IPS DF 4.7 (cell line): ENCODE measurements around the gene DHRS9.
"Not testable (repeated sequence)": the region's sequence is repeated elsewhere in the genome, so short reads cannot be mapped to it uniquely, and the experiment has no call there.

Experiments used
- DNase-seq: peaks from one replicate; pipeline ENCODE4 v3.0.0-alpha.2; 2013; ENCODE audit warnings: low spot score; ENCODE audit errors: extremely low read depth

DHRS9 gene

DNA sequence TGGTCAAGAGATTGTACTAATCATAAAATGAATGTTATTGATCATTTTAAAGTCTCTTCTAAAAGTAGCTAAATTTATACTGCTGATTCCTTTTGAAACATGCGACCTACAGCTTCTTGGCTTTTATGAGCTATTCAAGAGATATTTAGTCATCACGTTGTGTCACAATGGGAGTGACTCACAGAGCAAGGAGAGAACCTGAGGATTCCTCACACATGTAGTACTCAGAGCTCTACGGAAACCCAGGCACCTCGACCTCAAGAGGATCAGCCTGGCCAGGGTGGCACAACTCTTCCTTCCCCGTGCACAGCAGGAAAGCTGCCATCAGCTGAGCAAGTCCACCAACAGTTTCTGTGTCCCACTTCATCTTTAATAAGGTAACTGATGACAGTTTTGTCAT lies at the start of gene DHRS9:
TSS of gene DHRS9 (plus strand) at position 223 of the 400 bp plus-strand sequence. CDS start 12,019 bp downstream, outside the sequence.
- DNase-seq, result no peak

DNA sequence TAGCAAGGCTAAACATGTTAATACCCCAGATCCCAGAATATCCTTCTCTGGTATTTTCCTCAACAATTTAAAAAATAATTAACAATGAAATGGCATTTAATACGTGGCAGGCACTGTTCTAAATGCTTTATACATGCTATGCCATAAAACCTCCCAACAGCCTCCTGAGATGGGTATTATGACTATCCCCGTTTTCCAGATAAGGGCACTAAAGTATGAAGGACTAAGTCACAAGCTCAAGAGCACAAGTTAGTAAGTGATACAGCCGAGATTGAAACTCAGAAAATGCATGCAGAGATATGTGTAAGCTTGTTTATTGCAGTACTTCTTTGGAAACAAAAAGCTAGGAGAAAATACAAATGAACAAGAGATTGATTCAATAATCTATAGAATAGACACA lies 46.2 kb upstream of the DHRS9 start:
- no peak for DNase-seq

DNA sequence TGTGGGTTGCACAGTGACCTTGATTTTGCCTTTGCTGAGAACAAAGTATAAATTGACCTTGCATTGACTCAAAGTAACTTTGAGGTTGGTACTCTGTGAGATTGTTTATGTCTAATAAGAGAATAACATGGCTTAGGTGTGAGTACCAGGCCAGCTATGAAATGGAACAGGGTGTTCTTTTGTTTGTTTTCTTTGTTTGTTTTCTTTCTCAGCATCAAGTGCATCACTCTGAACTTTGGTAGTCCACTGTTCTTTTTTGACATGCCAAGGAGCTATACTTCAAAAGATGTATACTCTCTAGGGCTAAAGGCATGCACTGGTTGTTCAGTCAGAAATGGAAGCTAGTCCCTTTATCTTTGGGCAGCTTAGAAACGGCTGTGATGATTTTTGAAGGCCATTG lies 43.3 kb upstream of the DHRS9 start:
- no peak for DNase-seq

DNA sequence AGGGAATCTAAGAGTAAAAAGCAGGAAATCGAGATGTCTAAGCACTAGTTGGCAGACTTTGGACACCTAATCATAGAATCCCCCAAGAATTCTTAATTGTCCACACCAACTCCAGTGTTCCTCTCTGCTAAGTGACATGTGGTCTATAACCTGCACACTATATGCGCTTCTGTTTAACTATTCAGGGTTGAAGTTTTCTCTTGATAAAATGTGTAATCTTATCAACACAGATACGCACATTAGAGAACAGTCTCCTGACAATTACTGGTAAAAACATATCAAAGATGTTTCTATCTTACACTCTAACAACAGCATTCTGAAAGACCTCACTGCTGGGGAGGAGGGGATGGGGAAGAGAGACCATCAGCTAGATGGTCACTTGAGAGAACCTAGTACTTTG lies 42.1 kb upstream of the DHRS9 start:
- DNase-seq, result no peak

DNA sequence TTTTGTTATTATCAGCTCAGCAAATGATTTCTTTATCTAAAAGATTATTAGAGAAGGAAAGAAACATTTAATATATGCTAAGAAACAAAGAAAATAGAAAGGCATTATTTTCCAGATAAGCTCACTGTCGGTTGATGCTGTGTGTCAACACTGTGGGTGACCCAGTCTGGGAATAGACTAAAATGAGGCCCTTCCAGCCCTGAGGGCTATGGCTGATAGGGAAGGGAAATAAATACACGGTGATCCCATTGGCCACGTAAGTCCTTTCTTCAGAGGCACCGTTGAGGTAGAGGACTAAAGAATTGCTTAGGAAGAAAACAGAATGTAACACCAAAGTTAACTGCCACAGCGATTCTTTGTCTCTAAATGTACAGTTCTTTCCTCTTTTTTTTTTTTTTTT lies 40.0 kb upstream of the DHRS9 start:
- no peak for DNase-seq

DNA sequence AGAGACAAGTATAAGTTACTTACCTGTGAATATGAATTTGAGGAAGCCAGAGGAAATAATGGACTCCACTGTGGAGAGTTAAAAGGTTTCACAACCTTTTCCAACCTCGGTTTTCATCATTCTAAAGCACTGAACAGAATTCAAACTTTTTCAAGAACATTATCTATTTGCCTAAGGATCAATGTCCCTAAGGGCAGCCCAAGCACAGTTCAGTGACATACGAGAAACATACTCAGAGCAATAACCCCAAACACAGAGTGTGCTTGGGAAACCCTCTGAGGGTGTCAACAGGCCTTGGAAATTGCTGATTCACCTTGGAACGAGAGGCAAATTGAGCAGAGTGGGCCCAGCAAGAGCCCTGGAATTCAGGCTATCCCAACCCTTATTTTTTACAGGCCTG lies 38.2 kb upstream of the DHRS9 start, which contains the start of gene ABCB11:
TSS of gene ABCB11 (minus strand) at position 123 of the 400 bp plus-strand sequence. CDS start 13,199 bp downstream, outside the sequence.
- no peak for DNase-seq

DNA sequence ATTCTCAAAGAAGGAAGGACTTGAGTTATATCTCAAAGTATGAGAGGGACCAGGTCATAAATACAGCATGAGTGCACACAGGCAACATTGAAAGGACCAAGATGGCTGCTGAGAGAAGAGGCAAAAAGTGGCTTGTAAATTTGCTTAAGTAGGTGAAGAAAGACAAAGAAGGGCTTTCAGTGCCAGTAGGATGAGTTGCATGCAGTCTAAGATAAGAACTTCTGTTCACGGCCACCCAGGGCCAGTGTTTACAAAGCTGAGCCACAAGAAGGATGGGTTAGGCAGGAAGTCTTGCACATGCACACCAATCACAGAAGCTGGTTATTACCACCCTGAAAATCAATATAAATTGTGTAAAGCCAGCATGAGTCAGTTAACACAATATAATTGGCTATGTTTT lies 35.1 kb upstream of the DHRS9 start:
- no peak for DNase-seq

DNA sequence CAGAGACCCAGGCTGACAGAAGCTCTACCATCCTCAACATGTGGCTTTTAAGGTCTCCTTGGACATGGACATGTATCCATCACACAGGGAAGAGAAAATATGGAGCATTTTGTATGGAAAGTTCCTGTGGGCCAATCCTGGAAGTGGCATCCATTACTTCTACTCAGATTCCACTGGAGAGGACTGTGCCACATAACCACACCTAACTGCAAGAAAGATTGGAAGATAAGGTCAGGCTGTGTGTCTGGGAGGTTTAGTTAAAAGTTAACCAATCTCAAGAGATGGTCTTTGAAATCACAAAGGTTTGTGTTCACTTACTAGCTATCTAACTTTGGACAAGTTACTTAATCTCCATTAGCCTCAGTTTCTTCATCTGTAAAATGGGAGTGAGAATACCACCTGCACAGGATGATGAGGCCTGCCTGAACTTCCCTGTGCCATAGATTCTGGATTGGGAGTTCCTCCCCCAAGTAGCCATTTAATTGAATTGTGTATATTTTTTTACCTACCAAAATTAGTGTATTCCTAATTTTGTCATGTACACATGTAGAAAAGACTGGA lies 34.3 kb upstream of the DHRS9 start:
- DNase-seq, result no peak

DNA sequence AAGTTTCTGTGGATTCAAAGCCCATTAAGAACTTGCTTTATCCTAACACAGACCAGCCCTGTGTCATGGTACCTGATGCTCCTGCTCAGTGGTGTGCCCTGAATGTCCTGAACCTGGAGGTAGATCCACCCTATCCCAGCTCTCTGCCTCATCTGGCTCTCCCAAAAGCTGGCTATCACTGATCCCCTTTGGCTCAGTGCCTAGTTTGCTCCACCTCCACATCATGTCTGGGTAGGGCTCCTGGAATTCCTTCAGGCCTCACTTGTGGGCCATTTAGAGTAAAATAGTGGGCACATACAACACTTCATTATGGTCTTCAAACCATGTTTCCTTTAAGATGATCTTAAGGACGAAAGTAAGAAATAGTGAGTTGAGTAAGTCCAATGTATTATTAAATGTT lies 33.5 kb upstream of the DHRS9 start:
- DNase-seq, result no peak

DNA sequence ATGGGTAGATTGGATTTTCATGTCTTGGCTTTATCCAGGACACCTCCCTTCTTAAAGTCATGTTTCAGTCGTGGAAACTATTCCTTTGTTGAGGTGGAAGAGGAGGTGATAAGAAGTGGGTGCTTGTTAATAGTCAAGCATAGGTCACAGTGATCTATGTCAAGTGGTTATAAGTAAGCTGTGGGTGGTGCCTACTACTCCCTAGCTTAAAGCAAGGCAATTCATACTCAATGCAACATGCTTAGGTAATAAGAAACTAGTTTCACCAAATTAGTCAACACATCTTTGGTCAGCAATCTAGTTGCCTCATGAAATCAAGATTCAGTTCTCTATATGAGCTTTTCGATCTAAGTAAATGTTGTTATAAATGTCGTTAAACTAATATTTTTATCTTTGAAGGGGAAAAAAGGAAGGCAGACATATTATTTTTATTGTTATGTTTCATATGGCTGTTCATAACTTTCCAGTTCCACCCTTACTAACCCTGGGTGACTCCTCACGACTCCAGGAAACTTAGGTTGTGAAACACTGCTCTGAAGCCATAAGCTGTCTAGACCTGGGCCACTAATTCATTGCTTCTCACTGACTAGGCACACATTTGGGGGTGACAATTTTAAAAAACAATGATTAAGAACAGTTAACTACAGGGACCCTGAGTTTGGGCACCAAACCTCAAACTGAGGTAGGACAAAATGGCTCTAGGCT lies 32.5 kb upstream of the DHRS9 start:
- DNase-seq, result no peak

DNA sequence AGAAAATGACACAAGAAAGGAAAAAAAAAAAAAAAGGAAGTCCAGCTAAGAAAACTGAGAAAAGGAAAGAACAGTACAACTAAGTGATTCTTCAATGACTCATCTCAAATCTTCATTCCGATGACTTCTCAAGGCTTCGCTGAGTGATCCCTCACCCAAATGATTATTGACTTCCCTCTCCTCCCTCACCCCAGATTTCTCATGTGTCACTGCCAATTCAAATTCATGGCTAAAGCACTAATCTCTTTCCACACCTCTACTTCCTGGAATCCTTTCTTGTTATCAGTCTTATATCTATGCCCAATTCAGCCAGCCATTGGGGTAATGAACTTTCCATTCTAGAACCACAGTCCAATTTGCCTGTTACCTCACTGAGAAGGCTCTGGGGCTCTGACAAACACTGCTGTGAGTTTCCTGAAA lies 31.0 kb upstream of the DHRS9 start:
- DNase-seq, result no peak

DNA sequence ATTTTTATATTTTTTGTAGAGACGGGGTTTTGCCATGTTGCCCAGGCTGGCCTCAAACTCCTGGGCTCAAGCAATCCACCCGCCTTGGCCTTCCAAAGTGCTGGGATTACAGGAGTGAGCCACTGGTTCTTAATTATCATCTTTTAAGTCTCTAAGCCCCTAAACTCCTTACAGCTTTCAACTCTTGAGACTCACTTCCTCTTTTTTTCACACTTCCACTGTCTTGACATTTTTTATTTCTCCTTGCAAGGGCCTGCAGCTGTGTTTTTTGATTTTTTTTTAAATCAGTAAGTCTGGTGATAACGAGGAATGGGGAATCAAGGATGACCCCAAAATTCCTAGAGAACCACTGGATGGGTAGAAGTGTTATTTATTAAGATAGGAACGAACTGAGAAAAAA lies 29.7 kb upstream of the DHRS9 start:
- DNase-seq, result no peak

DNA sequence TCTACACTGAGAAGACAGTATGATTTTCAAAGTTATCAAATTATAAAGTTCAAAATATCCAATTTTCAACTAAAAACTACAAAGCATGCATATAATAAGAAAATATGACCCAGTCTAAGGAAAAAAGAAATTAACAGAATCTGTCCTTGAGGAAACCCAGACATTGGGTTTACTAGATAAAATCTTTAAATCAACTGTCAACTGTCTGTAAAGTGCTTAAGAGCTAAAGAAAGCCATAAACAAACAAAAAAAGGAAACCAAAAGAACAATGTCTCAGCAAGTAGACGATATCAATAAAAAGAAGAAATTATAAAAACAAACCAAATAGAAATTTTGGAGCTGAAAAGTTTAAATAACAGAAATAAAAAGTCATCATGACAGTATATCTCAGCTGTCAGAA lies 27.8 kb upstream of the DHRS9 start:
- DNase-seq, result no peak

DNA sequence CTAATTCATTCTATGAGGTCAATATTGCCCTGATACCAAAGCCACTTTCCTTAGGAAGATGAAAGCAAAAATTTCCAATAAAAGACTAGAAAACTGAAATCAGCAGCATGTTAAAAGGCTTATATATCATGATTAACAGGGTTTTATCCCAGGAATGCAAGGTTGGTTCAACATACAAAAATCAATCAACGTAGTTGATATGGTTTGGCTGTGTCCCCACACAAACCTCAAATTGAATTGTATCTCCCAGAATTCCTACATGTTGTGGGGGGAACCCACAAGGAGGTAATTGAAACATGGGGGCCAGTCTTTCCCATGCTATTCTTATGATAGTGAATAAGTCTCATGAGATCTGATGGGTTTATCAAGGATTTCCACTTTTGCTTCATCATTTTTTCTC lies 26.5 kb upstream of the DHRS9 start:
- DNase-seq, result no peak

DNA sequence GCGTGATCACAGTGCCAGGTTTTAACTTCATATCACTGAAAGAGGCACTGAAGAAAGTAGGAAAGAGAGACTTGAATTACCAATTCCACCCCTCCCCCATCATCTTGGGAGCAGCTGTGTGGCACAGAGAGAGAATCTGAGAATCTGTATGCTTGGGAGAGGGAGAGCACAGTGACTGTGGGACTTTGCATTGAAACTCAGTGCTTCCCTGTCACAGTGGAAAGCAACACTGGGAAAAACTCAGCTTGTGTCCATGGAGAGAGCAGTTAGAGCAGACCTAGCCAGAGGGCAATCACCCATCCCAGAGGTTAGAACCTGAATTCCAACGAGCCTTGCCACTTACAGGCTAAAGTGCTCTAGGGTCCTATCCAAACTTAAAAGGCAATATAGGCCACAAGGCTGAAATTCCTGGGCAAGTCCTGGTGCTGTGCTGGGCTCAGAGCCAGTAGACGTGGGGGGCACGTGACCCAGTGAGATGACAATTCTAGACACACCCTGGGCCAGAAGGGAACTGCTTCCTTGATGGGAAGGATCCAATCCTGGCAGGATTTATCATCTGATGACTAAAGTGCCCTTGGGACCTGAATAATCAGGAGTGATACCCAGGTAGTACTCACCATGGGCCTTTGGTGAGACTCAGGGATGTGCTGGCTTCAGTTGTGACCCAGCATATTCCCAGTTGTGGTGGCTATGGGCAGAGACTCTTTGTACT lies 22.8 kb upstream of the DHRS9 start:
- no peak for DNase-seq

DNA sequence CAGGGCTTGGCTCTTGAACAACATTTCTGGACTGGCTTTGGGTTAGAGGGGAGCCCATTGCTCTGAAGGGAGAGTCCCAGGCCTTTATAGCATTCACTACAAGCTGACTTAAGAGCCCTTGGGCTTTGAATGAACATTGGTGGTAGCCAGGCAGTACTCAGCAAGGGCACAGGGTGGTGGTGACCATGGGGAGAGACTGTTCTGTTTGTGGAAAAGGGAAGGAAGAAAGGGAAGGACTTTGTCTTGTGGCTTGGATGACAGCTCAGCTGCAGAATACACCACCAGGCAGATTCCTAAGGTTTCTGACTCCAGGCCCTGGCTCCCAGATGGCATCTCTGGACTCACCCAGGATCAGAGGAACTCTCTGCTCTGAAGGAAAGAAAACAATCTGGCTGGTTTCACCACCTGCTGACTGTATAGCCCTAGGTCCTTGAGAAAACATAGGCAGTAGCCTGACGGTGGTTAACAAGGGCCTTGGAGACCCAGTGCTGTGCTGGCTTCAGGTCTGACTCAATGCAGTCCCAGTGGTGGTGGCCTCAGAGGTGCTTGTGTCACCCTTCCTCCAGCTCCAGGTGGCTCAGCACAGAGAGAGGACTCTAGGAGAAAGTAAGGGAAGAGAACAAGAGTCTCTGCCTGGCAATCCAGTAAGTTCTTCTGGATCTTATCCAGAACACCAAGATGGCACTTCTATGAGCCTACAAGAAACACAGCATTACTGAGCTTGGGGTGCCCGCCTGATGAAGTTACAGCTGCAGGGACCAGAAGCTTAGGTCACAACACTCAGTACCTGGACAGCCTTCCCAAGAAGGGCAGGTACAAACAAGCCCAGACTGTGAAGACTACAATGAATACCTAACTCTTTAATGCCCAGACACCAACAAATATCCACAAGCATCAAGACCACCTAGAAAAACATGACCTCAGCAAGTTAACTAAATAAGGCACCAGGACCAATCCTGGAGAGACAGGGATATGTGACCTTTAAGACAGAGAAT lies 21.8 kb upstream of the DHRS9 start:
- DNase-seq, result no peak

DNA sequence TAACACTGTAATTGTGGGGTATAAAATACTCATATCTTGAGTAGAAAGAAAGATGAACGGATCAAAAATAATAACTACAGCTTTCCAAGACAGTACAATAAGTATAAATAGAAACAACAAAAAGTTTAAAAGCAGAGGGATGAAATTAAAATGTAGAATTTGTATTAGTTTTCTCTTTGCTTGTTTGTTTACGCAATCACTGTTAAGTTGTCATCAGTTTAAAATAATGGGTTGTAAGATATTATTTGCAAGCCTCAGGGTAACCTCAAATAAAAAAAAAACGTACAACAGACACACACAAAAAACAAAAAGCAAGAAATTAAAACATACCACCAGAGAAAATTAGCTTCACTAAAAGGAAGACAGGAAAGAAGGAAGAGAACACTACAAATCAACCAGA lies 20.2 kb upstream of the DHRS9 start:
- DNase-seq, result no peak

DNA sequence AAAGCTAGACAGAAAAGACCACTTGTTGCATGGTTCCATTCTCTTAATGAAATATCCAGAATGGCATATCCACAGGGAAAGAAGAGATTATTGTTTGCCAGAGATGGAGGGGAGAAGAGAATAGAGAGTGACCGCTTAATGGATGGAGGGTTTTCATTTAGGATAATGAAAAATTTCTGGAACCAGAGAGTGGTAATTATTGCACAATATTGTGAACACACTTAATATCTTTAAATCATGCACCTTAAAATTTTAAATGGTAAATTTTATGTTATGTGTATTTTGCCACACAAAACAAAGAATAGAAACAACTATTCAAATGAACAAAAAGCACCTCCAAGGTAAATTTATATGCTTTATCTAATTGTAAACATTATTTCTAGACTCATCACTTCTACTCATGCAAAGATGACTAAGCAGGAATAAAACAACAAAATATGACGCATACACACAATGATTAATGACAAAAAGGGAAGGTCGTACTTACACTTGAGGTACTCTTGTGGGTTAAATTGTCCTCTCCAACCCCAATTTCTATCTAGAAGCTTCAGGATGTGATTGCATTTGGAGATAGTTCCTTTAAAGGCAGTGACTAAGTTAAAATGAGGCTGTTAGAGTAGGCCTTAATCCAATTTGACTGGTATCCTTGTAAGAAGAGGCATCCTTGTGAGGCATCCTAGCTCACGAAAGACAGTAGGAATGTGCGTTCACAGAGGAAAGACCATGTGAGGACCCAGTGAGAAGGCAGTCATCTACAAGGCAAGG lies 18.7 kb upstream of the DHRS9 start:
- no peak for DNase-seq

DNA sequence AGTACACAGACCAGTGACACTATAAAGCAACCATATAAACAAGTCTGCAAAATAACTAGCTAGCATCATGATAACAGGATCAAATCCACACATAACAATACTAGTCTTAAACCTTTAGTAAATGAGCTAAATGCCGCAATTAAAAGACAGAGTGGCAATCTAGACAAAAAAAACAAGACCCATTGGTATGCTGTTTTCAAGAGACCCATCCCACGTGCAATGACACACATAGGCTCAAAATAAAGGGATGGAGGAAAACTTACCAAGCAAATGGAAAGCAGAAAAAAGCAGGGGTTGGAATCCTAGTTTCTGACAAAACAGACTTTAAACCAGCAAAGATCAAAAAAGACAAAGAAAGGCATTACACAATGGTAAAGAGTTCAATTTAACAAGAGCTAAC lies 14.8 kb upstream of the DHRS9 start:
- not testable (repeated sequence) for DNase-seq

DNA sequence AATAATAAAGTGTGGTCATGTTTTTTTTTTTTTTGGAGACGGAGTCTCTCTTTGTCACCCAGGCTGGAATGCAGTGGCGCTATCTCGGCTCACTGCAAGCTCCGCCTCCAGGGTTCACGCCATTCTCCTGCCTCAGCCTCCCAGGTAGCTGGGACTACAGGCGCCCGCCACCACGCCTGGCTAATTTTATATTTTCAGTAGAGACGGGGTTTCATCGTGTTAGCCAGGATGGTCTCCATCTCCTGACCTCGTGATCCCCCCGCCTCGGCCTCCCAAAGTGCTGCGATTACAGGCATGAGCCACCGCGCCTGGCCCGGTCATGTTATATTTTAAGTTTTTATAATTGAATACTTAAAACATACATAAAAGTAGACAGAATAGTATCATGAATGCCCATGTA lies 5.2 kb upstream of the DHRS9 start:
- DNase-seq, result not testable (repeated sequence)

DNA sequence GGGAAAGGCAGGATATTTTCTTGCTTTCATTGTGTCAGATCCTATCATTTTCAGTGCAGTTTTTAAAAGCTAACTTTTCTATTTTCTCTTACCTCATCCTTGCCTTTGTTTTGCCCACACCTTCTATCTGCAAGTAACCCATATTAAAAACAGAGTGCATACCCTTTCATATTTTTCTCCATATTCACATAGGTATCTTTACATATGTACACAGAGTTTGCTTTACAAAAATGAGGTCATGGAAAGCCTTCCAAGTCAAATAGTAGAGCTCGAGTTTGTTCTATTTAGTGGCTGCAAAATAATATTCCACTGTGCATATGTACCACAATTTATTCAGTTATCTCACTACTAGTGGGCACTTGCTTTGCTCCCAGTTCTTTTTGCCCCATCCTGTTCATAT lies 3.9 kb upstream of the DHRS9 start:
- no peak for DNase-seq
